Smooth muscle cell (in vitro differentiated cells): ENCODE results near the gene SRBD1. TPM values are rescaled to one million over a fixed set of nuclear protein-coding genes. Genes with fewer than 3 reads are reported as not detected.

ENCODE experiments used
- DNase-seq: peaks from one replicate; lab custom pipeline; 2025; ENCODE audit not compliant: unreplicated experiment; lab: John Stamatoyannopoulos, UW
- H2AFZ ChIP-seq: fragments of 200-600 bp; sonication (generic); 2 replicates; pipeline ENCODE4 v1.6.0; 2016; ENCODE audit warnings: antibody characterized with exemption, low read depth, mild to moderate bottlenecking
- H3F3A ChIP-seq: fragments of 200-600 bp; sonication (generic); 2 replicates; pipeline ENCODE4 v1.6.0; 2017; ENCODE audit warnings: antibody characterized with exemption, low read depth
- H3K27ac ChIP-seq: fragments of 200-600 bp; sonication (generic); 2 replicates; pipeline ENCODE4 v1.5.1; 2016; ENCODE audit warnings: low read depth, mild to moderate bottlenecking
- H3K27me3 ChIP-seq: fragments of 200-600 bp; sonication (generic); 2 replicates; pipeline ENCODE4 v1.6.1; 2016; ENCODE audit warnings: low read depth, mild to moderate bottlenecking
- H3K36me3 ChIP-seq: fragments of 200-600 bp; sonication (generic); 2 replicates; pipeline ENCODE4 v1.5.1; 2016; ENCODE audit warnings: low read depth
- H3K4me1 ChIP-seq: fragments of 200-600 bp; sonication (generic); 2 replicates; pipeline ENCODE4 v1.5.1; 2016; ENCODE audit warnings: low read depth
- H3K4me2 ChIP-seq: fragments of 200-600 bp; sonication (generic); 2 replicates; pipeline ENCODE4 v1.6.0; 2016; ENCODE audit warnings: mild to moderate bottlenecking
- H3K4me3 ChIP-seq: fragments of 200-600 bp; sonication (generic); 2 replicates; pipeline ENCODE4 v1.5.1; 2016; ENCODE audit warnings: mild to moderate bottlenecking
- H3K79me2 ChIP-seq: fragments of 200-600 bp; sonication (generic); 2 replicates; pipeline ENCODE4 v1.6.0; 2016; ENCODE audit warnings: low read depth, mild to moderate bottlenecking
- H3K9ac ChIP-seq: fragments of 200-600 bp; sonication (generic); 2 replicates; pipeline ENCODE4 v1.6.0; 2016; ENCODE audit warnings: low read depth
- H3K9me3 ChIP-seq: fragments of 200-600 bp; sonication (generic); replicated peaks from 2 replicates; pipeline ENCODE4 v1.5.1; 2016; ENCODE audit warnings: low read depth
- H4K20me1 ChIP-seq: fragments of 200-600 bp; sonication (generic); 2 replicates; pipeline ENCODE4 v1.6.0; 2016; ENCODE audit warnings: low read depth
- WGBS: methylation state at CpG from one replicate; pipeline ENCODE4 v1.1.7; 2016; ENCODE audit warnings: low lambda C conversion rate; 5-methylcytosine and 5-hydroxymethylcytosine counted together
- polyA plus RNA-seq: library from polyadenylated mRNA; unstranded; fragments of >200 nt; fragmentation: Nextera tagmentation; extraction: Ambion mirVana; gene quantifications from 2 replicates; pipeline ENCODE4 v1.2.1, GENCODE V29; 2016
- total RNA-seq: library from RNA; depleted of rRNA; stranded (reverse); fragments of >200 nt; gene quantifications from 2 replicates; pipeline ENCODE4 v1.2.3, GENCODE V29; 2014
- TF ChIP-seq, protein P1 (sequence below): fragments of 200-600 bp; sonication (generic); IDR thresholded peaks from 2 replicates; pipeline ENCODE4 v1.5.1; 2017; ENCODE audit warnings: borderline replicate concordance, mild to moderate bottlenecking, antibody characterized with exemption; ENCODE audit not compliant: insufficient read depth, poor library complexity, severe bottlenecking

Gene SRBD1
- total and polyA plus RNA-seq, 2 experiments from 2014 or later: 11.1 to 22.5 TPM

DNA sequence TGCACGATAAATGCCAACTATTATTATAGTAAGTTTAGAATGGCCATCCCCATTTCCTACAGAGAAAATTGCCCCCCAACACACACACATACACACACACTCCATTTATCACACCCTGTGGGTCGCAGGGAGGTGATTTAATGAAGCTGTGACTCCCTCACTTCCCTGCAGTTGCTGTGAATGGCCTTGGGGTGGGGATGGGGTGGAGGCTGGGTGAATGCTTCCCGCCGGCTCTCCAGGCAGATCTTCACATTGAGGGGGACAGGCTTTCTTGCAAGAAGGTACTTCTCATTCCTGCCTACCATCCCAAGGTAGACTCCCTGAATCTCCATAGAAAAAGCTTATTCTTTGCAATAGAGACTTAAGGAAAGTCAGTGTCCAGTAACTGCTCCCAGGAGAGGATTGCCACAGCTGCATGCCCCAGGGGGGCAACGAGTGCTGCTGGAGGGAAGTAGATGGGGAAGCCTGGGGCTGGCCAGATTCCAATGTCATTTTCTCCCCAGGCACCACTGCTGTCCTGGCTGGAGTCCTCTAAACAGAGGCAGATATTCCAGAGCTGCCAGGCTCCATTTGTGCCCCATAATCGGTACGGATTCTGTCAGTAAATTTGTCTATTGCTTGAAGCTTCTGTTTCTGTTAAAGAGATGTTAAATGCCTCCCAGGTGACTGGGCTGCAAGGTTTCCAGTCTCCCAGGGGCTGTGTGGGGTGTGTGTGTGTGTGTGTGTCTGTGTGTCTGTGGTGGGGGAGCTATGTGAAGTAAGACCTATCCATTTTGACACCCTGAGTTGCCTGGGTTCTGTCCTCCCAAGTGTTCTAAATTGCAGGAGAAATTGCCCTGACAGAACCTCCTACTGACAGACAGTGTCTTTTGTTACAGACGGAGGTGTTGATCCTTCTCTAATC lies 265.5 kb downstream of the SRBD1 start:
- H3F3A ChIP-seq: no peaks in the 10 kb centered on the region
- H3K27me3 ChIP-seq: peaks cover 31% of the 10 kb centered on the region
- H3K4me3 ChIP-seq: no peak overlapping the region
- DNase-seq: no peak
- no peaks in the 10 kb centered on the region for H3K4me1 ChIP-seq
- no peak overlapping the region for H3K4me2 ChIP-seq
- TF ChIP-seq, protein P1, sequence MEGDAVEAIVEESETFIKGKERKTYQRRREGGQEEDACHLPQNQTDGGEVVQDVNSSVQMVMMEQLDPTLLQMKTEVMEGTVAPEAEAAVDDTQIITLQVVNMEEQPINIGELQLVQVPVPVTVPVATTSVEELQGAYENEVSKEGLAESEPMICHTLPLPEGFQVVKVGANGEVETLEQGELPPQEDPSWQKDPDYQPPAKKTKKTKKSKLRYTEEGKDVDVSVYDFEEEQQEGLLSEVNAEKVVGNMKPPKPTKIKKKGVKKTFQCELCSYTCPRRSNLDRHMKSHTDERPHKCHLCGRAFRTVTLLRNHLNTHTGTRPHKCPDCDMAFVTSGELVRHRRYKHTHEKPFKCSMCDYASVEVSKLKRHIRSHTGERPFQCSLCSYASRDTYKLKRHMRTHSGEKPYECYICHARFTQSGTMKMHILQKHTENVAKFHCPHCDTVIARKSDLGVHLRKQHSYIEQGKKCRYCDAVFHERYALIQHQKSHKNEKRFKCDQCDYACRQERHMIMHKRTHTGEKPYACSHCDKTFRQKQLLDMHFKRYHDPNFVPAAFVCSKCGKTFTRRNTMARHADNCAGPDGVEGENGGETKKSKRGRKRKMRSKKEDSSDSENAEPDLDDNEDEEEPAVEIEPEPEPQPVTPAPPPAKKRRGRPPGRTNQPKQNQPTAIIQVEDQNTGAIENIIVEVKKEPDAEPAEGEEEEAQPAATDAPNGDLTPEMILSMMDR: no peak
- H2AFZ ChIP-seq: no peak overlapping the region
- H3K27ac ChIP-seq: no peak overlapping the region
- H3K79me2 ChIP-seq: no peaks in the 10 kb centered on the region
- WGBS: 69% methylated on average over 8 of the region's 8 CpGs
- no peaks in the 10 kb centered on the region for H4K20me1 ChIP-seq
- no peaks in the 10 kb centered on the region for H3K36me3 ChIP-seq
- H3K9me3 ChIP-seq: no peaks in the 10 kb centered on the region
- H3K9ac ChIP-seq: no peak overlapping the region

DNA sequence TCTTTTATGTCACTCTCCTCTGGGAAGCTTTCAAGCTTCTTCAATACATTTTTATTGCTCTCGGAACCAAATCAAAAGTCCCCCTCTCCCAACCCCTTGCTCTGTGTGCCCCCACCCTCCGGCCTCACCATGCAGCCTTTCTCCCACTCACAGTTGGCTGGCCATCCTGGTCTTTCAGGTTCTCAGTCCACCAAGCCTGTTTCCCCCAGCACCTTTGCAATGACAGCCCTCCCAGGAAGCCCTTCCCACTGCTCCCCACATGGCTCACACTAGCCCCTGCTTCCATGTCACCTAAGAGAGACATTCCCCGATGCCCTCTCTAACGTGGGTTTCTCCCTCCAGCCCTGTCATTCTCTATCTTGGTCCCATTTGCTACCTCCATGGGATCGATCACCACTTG lies 266.6 kb downstream of the SRBD1 start:
- Histone ChIP-seq H3K9ac (no peak overlapping the region), H3K79me2 (no peaks in the 10 kb centered on the region), H3F3A (no peaks in the 10 kb centered on the region), H2AFZ (no peak overlapping the region), H3K27ac (no peak overlapping the region), H4K20me1 (no peaks in the 10 kb centered on the region), H3K4me2 (no peak overlapping the region), H3K27me3 (peaks cover 36% of the 10 kb centered on the region), H3K36me3 (no peaks in the 10 kb centered on the region), H3K9me3 (no peaks in the 10 kb centered on the region), H3K4me3 (no peak overlapping the region), H3K4me1 (no peaks in the 10 kb centered on the region)
- WGBS: 82% methylated on average over 5 of the region's 5 CpGs
- TF ChIP-seq, protein P1: no peak
- no peak for DNase-seq

DNA sequence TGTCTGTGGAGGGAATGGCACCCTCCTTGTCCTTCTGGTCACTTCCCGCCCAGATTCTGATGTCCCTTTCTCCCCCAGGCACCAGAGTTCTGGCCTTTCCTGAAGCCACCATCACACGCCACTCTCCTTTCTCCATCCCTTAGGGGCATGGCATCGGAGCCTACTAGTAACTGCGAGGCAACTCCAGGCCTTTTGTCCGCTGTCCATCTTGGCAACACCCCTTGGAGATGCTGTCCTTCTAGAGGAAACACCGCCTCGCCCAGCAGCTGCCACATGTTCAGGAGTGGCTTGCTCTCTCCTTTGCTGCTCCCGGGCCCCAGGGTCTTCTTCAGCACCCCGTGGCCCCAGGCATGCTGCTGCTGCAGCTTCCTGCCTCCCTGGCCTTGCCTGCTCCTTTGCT lies 267.0 kb downstream of the SRBD1 start:
- Histone ChIP-seq H2AFZ (no peak overlapping the region), H3K4me2 (no peak overlapping the region)
- WGBS: 95% methylated on average over 9 of the region's 9 CpGs

More for the DNA sequence above, 267.0 kb downstream of the SRBD1 start:
- Histone ChIP-seq H3K27ac (no peak overlapping the region), H3K4me3 (no peak overlapping the region), H3K9ac (no peak overlapping the region), H3K9me3 (no peaks in the 10 kb centered on the region), H3K79me2 (no peaks in the 10 kb centered on the region), H3F3A (no peaks in the 10 kb centered on the region), H3K27me3 (peaks cover 39% of the 10 kb centered on the region), H3K4me1 (no peaks in the 10 kb centered on the region), H3K36me3 (no peaks in the 10 kb centered on the region), H4K20me1 (no peaks in the 10 kb centered on the region)
- no peak for DNase-seq
- TF ChIP-seq, protein P1: no peak
